ENCODE results near the gene LUC7L3.
A peak's percentile ranks its signal among the peaks of the same experiment; 100 is the strongest.
"Not testable (repeated sequence)": the region's sequence is repeated elsewhere in the genome, so short reads cannot be mapped to it uniquely, and the experiment has no call there.

LUC7L3 gene

DNA sequence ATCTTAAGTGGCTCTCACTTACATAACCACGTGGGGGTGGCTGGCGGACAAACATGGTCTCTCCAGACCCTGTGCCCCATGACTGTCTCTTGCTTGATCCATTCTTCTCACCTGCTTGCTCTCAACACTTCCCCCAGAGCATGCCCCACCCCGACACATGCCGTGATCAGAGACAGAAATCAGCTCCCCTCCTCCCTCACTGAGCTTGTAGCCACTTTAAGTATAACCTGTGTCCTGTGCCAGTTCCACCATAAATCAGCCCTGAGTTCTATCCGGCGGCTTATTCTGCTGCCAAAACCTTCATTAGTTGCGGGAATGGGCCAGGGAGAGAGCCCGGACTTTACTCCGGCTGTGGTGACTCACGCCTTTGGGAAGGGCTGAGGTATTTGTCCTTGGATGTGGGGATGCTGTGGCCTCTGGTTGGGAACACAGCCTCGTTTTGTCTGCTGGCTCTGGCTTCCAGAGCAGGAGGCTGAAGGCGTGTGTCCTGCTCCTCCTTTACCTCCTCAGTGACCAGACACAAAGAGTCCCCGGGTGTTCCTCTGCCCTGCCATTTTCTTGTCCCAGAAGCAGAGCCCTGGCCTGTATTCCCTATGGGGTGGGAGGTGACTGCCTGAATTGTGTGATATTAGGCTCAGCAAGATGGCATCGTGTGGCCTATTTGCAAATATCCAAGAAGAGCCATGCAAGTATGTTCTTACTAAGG is 32.8 kb upstream of the LUC7L3 start:
- DNase-seq, result no peak

GRCh38 chr17:50687200-50688066 is 32.0 kb upstream of the LUC7L3 start:
- DNase-seq, result no peak

DNA sequence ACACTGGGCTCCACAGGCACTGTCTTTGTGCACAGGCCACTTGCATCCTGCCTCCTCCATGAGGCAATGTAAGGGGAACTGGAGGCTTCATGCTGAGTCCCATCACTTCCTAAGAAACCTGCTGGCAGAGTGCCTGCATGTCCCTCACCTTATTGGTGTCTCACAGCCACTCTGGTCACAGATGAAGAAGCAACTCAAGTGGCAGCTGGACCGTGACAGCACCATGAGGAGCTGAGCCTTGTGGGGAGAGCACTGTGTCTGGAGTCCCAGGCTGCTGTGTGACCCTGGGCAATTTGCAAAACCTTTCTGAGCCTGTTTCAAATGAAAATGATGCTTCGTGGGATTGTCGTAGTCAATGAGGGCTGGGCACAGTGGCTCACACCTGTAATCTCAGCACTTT is 31.2 kb upstream of the LUC7L3 start:
- no peak for DNase-seq

- DNase-seq, result no peak
Measured at GRCh38 chr17:50689251-50689650, 30.2 kb upstream of the LUC7L3 start.

DNA sequence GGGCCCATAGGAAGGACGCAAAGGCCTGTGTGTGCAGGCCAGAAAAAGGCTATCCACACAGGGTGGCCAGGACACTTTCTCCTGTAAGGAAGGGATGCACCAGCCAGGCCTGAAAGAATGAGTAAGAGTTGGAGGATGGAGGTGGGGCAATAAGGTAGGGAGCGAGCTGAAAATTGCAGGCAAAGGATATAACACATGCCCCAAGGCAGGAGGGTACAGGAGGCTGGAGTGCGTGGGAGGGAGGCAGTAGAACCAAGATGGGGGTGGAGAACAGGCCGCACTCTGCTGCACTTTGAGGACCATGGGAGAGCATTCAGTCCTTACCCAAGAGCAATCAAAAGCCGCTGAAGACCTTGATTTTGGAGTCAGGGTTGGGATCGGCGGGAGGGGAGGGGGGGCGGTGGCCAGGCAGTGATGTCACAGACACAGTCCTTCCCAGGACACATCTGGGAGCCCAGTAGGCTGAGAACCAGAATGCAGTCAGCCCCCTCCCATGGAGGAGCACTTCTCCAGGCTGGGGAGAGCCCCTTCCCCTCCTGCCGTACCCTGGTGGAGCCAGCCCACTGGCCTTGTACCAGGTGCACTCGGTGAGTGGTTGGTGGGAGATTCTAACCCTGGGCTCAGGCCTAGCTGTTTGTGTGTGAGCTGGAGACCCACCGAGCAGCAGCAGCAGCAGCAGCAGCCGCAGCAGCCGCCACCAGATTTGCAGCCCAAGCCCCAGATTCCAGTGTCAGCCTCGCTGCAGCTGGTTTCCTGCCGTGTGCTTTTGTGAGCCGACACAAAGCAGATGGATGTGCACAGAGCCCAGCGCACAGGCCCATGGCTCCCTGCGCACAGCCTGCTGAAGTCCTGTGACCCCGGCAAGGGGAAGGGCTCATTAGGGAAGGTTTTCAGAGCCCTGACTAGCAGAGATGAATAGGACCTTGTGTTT is 29.2 kb upstream of the LUC7L3 start:
- DNase-seq, result no peak

DNA sequence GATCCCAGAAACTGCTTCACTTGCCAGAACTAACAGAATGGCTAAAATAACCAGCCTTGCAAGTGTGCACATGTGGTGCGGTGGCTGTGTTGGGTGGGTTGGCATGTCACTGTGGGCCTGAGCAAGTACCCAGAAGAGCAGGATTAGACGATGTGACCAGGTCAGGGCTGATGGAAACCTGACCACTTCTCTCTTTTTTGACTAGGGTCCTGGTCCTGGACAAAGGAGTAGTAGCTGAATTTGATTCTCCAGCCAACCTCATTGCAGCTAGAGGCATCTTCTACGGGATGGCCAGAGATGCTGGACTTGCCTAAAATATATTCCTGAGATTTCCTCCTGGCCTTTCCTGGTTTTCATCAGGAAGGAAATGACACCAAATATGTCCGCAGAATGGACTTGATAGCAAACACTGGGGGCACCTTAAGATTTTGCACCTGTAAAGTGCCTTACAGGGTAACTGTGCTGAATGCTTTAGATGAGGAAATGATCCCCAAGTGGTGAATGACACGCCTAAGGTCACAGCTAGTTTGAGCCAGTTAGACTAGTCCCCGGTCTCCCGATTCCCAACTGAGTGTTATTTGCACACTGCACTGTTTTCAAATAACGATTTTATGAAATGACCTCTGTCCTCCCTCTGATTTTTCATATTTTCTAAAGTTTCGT is 28.4 kb upstream of the LUC7L3 start:
- no peak for DNase-seq

- no peak for DNase-seq
Measured at GRCh38 chr17:50691550-50692447, 27.6 kb upstream of the LUC7L3 start.

DNA sequence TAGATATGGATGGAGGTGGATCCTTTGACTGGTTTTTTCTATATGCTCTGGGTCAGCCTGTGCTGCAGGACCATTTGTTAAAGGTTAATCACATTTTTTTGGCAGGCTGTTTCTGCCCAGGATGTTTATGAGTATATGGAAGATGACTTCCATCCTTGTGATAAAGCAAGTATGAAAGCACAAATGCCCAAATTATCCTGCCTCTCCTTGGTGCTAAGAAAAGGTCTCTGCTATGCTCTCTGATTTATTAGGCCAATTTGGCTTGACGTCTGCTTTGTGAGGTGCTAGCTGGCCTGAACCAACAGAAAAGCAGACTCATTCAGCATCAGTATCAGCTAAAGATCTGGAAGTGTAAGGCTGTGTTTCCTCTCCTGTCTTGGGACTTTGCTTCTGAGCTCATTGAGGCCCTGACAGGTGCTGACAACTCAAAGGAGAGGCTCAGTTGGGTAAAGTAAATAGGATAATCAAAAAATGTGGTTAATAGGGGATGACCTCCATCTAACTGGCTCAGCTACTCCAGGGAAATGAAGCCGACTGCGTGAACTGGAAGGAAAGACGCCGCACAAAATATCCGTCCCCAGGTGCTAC is 26.9 kb upstream of the LUC7L3 start:
- no peak for DNase-seq

- no peak for DNase-seq
Measured at GRCh38 chr17:50693036-50693682, 26.2 kb upstream of the LUC7L3 start.

DNA sequence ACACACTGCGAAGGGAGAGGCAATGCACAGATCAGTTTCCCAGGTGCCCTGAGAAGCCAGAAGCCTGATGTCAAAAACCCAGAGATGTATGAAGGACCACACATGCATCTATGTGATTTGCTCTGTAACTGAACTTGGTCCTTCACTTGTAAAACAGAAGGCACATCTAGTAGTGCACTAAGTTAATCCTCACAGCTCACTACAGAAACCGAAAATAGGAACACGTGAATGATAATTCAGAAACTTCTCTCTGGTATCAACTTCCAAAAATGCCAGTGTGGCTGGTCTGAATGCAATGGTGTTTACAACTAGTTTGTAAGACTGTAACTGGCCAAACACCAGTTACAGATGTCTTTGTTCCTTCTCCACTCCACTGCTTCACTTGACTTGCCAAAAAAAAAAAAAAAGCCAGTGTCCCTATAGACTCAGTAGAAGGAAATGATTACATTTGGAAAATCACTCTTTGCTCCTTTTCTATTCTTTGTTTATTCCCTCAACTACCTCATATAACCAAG is 23.0 kb upstream of the LUC7L3 start:
- DNase-seq, result no peak

DNA sequence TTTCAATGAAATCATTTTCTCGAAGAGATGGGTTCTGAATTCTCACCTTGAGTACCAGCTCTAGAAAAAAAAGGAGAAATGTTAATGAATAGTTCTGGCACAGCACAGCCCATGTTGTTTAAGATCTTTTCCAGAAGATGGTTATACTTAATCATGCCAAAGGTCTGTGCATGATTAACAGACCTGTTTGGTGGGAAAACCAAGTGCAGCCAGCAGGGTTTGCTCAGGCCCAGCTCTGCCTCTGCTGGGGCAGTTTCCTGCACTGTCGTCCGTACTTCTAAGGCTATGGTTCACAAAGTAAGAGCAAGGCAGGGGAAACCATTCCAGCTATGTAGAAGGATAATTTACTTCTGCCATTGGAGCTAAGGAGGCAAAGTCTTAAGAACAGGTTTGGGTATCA is 22.3 kb upstream of the LUC7L3 start:
- no peak for DNase-seq

- DNase-seq, result no peak
Measured at GRCh38 chr17:50697663-50698272, 21.6 kb upstream of the LUC7L3 start.

DNA sequence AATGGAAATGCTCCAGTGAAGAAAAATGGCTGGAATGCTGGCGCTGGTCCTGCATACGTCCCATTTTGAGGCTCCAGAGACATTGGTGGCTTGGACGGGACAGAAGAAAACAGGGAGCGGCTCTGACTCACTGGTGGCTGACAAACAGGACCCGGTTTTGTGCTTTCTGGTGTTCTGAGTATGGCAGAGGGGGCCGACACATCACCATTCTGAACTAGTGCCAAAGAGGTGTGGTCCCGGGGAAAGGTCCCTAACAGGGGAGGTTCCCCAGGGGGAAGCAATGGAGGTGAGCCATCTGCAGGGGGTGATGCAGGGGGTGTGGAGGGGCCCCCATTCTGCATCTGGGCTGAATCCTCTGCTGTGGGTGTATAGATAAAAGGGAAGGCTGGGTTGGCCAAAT is 20.0 kb upstream of the LUC7L3 start:
- DNase-seq, result no peak

- no peak for DNase-seq
Measured at GRCh38 chr17:50703162-50703561, 16.2 kb upstream of the LUC7L3 start.

- DNase-seq, result peak; percentile 84 to 92 (median 84)
Measured at GRCh38 chr17:50707289-50708049, 11.9 kb upstream of the LUC7L3 start, which contains the start of gene ANKRD40. TSS of gene ANKRD40 (minus strand) at chr17:50707914. CDS start at chr17:50707654, 260 bp downstream.

- DNase-seq, result peak in 1 of 6 experiments; percentile 35
Measured at GRCh38 chr17:50708050-50709000, 11.1 kb upstream of the LUC7L3 start.

GRCh38 chr17:50709053-50709452 is 10.3 kb upstream of the LUC7L3 start:
- not testable (repeated sequence) for DNase-seq

DNA sequence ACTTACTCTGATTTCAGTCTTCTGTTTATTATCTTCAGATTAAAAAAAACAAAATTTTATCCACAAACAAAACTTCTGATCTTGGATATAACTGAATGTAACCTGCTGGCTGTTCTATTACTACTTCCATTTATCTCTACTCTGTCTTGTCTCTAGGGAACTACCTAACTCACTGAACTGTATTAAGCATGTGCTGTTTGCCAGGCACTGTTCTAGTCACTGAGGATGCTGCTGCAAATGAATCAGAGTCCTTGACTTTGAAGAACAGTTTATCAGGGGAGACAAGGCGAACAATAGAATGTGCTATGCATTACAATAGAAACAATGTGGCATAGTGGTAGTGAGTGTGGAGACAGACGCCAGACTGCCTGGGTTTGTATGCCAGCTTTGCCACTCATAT is 9.4 kb upstream of the LUC7L3 start:
- no peak for DNase-seq
